CD4-positive, alpha-beta T cell (primary cell): ENCODE results near the gene IRF3. TPM values are rescaled to one million over a fixed set of nuclear protein-coding genes. Genes with fewer than 3 reads are reported as not detected.
A peak's percentile ranks its signal among the peaks of the same experiment; 100 is the strongest.

Experiments used
- ATAC-seq: fragments of 200-7000 bp; cut with Tn5 transposase; one replicate; pipeline ENCODE4 v1.10.0; 2022; ENCODE audit warnings: mild to moderate bottlenecking; ENCODE audit not compliant: poor library complexity
- CTCF ChIA-PET: fragments of 350-600 bp; sonication (Branson Sonifier 250); formaldehyde crosslinking; loops from one replicate; lab custom pipeline; 2021; ENCODE audit warnings: antibody characterized with exemption, inconsistent platforms; lab: Charles Lee
- POLR2A ChIA-PET: fragments of 350-600 bp; sonication (Branson Sonifier 250); formaldehyde crosslinking; loops from one replicate; lab custom pipeline; 2021; ENCODE audit warnings: antibody characterized with exemption, inconsistent platforms; lab: Charles Lee
- DNase-seq, 14 experiments: peaks; one replicate each; pipeline ENCODE4 v3.0.0-alpha.2; 2013 to 2020; ENCODE audit warnings: mixed read lengths in 2 of 14
- H3K27ac ChIP-seq, 2 donors: one replicate each; pipeline versions ENCODE4 v1.5.1 to v1.7.0; 2013; ENCODE audit warnings: low read length in 2 of 2, low read depth in 1 of 2, mild to moderate bottlenecking in 1 of 2
- H3K27me3 ChIP-seq, 2 experiments: 1 replicate in 1 of 2; 2 replicates in 1 of 2; pipeline versions ENCODE4 v1.6.1 to v1.7.0; 2013; ENCODE audit warnings: low read length in 2 of 2, control low read depth in 1 of 2, mild to moderate bottlenecking in 1 of 2, moderate library complexity in 1 of 2; ENCODE audit not compliant: insufficient read depth in 2 of 2, control insufficient read depth in 1 of 2
- H3K36me3 ChIP-seq: one replicate; pipeline ENCODE4 v1.6.1; 2013; ENCODE audit warnings: low read length, control low read depth; ENCODE audit not compliant: insufficient read depth
- H3K4me1 ChIP-seq: one replicate; pipeline ENCODE4 v1.6.1; 2013; ENCODE audit warnings: low read length, control low read depth; ENCODE audit not compliant: insufficient read depth
- H3K4me3 ChIP-seq: one replicate; pipeline ENCODE4 v1.5.1; 2013; ENCODE audit warnings: mild to moderate bottlenecking, low read length, moderate library complexity
- H3K9me3 ChIP-seq, 2 experiments: 1 replicate in 1 of 2; 2 replicates in 1 of 2; pipeline versions ENCODE4 v1.6.1 to v1.7.0; 2013; ENCODE audit warnings: low read length in 2 of 2, mild to moderate bottlenecking in 2 of 2, control low read depth in 1 of 2, moderate library complexity in 1 of 2; ENCODE audit not compliant: control insufficient read depth in 1 of 2, insufficient read depth in 1 of 2
- H3K27ac Mint-ChIP-seq: one replicate; pipeline ENCODE4 v1.8.0; 2020; ENCODE audit warnings: mixed read lengths
- H3K27me3 Mint-ChIP-seq: one replicate; pipeline ENCODE4 v1.8.0; 2021; ENCODE audit warnings: mixed read lengths
- H3K36me3 Mint-ChIP-seq: one replicate; pipeline ENCODE4 v1.8.0; 2021; ENCODE audit warnings: low read depth, mixed read lengths
- H3K4me1 Mint-ChIP-seq: one replicate; pipeline ENCODE4 v1.8.0; 2021; ENCODE audit warnings: low read depth, mixed read lengths
- H3K4me3 Mint-ChIP-seq: one replicate; pipeline ENCODE4 v1.8.0; 2020; ENCODE audit warnings: mild to moderate bottlenecking, mixed read lengths
- H3K9me3 Mint-ChIP-seq: one replicate; pipeline ENCODE4 v1.8.0; 2020; ENCODE audit warnings: mixed read lengths
- CTCF ChIP-seq: fragments of 200-600 bp; IDR thresholded peaks from one replicate; pipeline ENCODE4 v1.8.0; 2022; ENCODE audit warnings: antibody characterized with exemption, mild to moderate bottlenecking
- intact Hi-C, 2 experiments: fragments of 100-400 bp; cut with DNase I in 1 of 2; cut with micrococcal nuclease in 1 of 2; formaldehyde crosslinking; loops; one replicate each; pipeline versions ENCODE4 v1.15.1 to v1.9.0; 2023 to 2025; cut with DNase I, micrococcal nuclease
- microRNA-seq: library from miRNA; unstranded; fragments of <30 nt; microRNA quantifications from one replicate; pipeline ENCODE4 v1.2.0, GENCODE V29; 2021; ENCODE audit warnings: borderline microRNAs expressed, borderline replicate concordance
- total RNA-seq, 174 experiments: library from RNA in 2 of 174; stranded (reverse) in 2 of 174; gene quantifications; one replicate each; pipeline ENCODE4 v1.2.3 and lab custom pipeline; 2021 to 2026

The IRF3 gene
- total RNA-seq, 2 experiments from 2014 or later, result 109 to 119 TPM

GRCh38 chr19:49614096-49614833 lies 51.4 kb downstream of the IRF3 start:
- peaks cover 80% of the 10 kb centered on the region for H3K36me3 ChIP-seq
- intact Hi-C loops, result no loop called here
- Mint-ChIP-seq H3K27ac (peak overlapping the region; percentile 73), H3K27me3 (no peaks in the 10 kb centered on the region), H3K4me1 (peaks cover 8% of the 10 kb centered on the region), H3K9me3 (no peaks in the 10 kb centered on the region), H3K4me3 (no peak overlapping the region), H3K36me3 (peaks cover 81% of the 10 kb centered on the region)
- H3K9me3 ChIP-seq, result peaks cover 0 to 17% of the 10 kb centered on the region in 2 experiments
- no peaks in the 10 kb centered on the region for H3K27me3 ChIP-seq
- POLR2A ChIA-PET, result interaction anchor here (1.3 kb wide), 1 partner anchor 26 kb away, joined by 4 read pairs; the partner anchor contains the start of gene RRAS
- H3K4me3 ChIP-seq, result no peak overlapping the region
- TF ChIP-seq CTCF, result no peak
- CTCF ChIA-PET, result no interaction called here
- no peak for ATAC-seq
- H3K4me1 ChIP-seq, result peaks cover 9% of the 10 kb centered on the region
- DNase-seq, result peak in 2 of 14 experiments; percentile 24 to 37
- H3K27ac ChIP-seq, result no peak overlapping the region

- Mint-ChIP-seq H3K27ac (peak overlapping the region; percentile 73), H3K27me3 (no peaks in the 10 kb centered on the region), H3K9me3 (no peaks in the 10 kb centered on the region), H3K4me3 (no peak overlapping the region), H3K4me1 (peaks cover 4% of the 10 kb centered on the region), H3K36me3 (peaks cover 83% of the 10 kb centered on the region)
- H3K4me3 ChIP-seq, result no peak overlapping the region
- ATAC-seq (no peak), DNase-seq (no peak)
- H3K9me3 ChIP-seq, result peaks cover 0 to 17% of the 10 kb centered on the region in 2 experiments
- peaks cover 9% of the 10 kb centered on the region for H3K4me1 ChIP-seq
- intact Hi-C loops, result no loop called here
- H3K27me3 ChIP-seq, result no peaks in the 10 kb centered on the region
- peaks cover 83% of the 10 kb centered on the region for H3K36me3 ChIP-seq
- ChIA-PET CTCF (no interaction called here), POLR2A (no interaction called here)
- no peak for TF ChIP-seq CTCF
- H3K27ac ChIP-seq, result no peak overlapping the region
These were observed 52.3 kb downstream of the IRF3 start for GRCh38 chr19:49613374-49613773.

Small RNAs within 50 kb of the gene (microRNA-seq; reads per million reads assigned to microRNA genes)
- gene MIR5088, result not detected

Other genes starting within 250 kb of the IRF3 start
- gene PTH2, start 242.4 kb downstream of the IRF3 start, total RNA-seq, result not detected
- gene GFY, start 240.5 kb downstream of the IRF3 start, total RNA-seq, result not detected
- not detected for gene SLC17A7, start 224.3 kb downstream of the IRF3 start, total RNA-seq
- 100 to 1,000 TPM; 145 to 151 TPM for gene PIH1D1, start 214.0 kb downstream of the IRF3 start, total RNA-seq
- 10 to 100 TPM; 25.1 to 25.8 TPM for gene ALDH16A1, start 212.6 kb downstream of the IRF3 start, total RNA-seq
- 100 to 1,000 TPM; 311 to 325 TPM for gene FLT3LG, start 191.6 kb downstream of the IRF3 start, total RNA-seq
- gene RPL13A, start 178.2 kb downstream of the IRF3 start, total RNA-seq, result 1,000 to 10,000 TPM; 5,328 to 5,481 TPM
- gene RPS11, start 169.4 kb downstream of the IRF3 start, total RNA-seq, result 1,000 to 10,000 TPM; 2,912 to 3,041 TPM
- gene FCGRT, start 153.2 kb downstream of the IRF3 start, total RNA-seq, result 10 to 100 TPM; 50.2 to 52.5 TPM
- 1 to 10 TPM; 4.8 to 7.8 TPM for gene RCN3, start 137.9 kb downstream of the IRF3 start, total RNA-seq
- gene NOSIP, start 85.3 kb downstream of the IRF3 start, total RNA-seq, result 100 to 1,000 TPM; 202 to 203 TPM
- under 1 TPM; 0.49 to 0.78 TPM for gene PRRG2, start 84.5 kb downstream of the IRF3 start, total RNA-seq
- gene PRR12, start 74.7 kb downstream of the IRF3 start, total RNA-seq, result 10 to 100 TPM; 41.7 to 42.2 TPM
- 1 to 10 TPM; 4.2 to 4.7 TPM for gene RRAS, start 25.7 kb downstream of the IRF3 start, total RNA-seq
- 10 to 100 TPM; 30.6 to 34.8 TPM for gene SCAF1, start 23.6 kb downstream of the IRF3 start, total RNA-seq
- 10 to 100 TPM in 1 of 2 experiments, 1 to 10 TPM in 1; 9.9 to 11.3 TPM for gene BCL2L12, start 76 bp upstream of the IRF3 start, total RNA-seq
- gene PRMT1, start 11.4 kb upstream of the IRF3 start, total RNA-seq, result 10 to 100 TPM; 41.5 to 46.4 TPM
- gene ADM5, start 23.7 kb upstream of the IRF3 start, total RNA-seq, result 1 to 10 TPM; 2.1 to 2.5 TPM
- under 1 TPM; 0.47 to 0.59 TPM for gene CPT1C, start 25.3 kb upstream of the IRF3 start, total RNA-seq
- gene TSKS, start 97.4 kb upstream of the IRF3 start, total RNA-seq, result 1 to 10 TPM; 2.1 to 2.9 TPM
- gene AP2A1, start 101.1 kb upstream of the IRF3 start, total RNA-seq, result 10 to 100 TPM; 28.2 to 28.9 TPM
- 10 to 100 TPM; 14.9 to 15.2 TPM for gene FUZ, start 147.4 kb upstream of the IRF3 start, total RNA-seq
- 10 to 100 TPM; 67.2 to 67.8 TPM for gene MED25, start 152.4 kb upstream of the IRF3 start, total RNA-seq
- gene PTOV1, start 185.3 kb upstream of the IRF3 start, total RNA-seq, result 100 to 1,000 TPM; 127 to 134 TPM
- gene PNKP, start 201.7 kb upstream of the IRF3 start, total RNA-seq, result 10 to 100 TPM; 96.1 to 98.1 TPM
- 10 to 100 TPM; 15.1 to 15.8 TPM for gene AKT1S1, start 211.5 kb upstream of the IRF3 start, total RNA-seq
- gene TBC1D17, start 211.8 kb upstream of the IRF3 start, total RNA-seq, result 10 to 100 TPM; 35.5 to 35.8 TPM
- gene IL4I1, start 231.0 kb upstream of the IRF3 start, total RNA-seq, result 1 to 10 TPM; 4.7 to 5.4 TPM